ENCODE results near the gene ZNF664.

ZNF664 gene

DNA sequence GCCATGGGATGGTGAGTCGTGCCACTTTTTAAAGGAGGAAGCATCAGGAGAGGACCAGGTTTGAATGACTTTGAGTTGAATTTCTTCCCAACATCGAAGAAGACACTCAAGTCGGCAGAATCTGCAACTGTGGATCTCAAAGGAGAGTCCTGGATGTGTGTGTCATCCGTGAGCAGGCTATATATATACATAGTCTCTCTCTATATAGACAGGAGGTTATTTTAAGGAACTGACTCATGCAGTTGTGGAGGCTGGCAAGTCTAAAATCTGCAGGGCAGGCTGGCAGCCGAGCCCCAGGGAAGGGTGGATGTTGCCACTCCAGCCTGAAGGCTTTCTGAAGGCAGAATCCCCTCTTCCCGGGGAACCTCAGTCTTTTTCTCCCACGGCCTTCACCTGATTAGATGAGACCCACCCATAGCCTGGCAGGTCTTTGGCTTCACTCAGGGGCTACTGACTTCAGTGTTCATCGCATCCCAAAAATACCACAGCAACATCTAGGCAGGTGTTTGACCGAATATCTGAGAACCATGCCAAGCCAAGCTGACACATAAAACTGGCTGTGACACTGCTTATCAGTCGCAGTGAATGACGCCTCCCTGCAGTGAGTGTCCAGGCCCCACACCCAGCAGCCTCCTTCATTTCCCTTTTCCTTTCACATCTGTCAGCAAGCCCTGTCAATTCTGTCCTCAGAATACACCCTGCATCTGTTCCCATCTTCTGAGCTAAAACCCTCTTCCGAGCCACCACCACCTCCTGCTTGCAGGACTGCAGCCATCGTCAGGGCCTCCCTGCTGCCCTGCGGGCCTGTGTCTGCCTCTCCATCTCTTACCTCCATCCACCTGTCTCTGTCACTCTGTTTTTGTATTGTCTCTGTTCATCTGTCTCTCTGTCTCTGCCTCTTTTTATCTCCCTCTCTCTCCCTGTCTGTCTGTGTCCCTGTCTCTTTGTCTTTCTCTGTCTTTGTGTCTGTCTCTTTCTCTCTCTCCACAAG lies 54.0 kb downstream of the ZNF664 start:
- no peak for TF ChIP-seq CTCF (IDR thresholded peaks at IDR 0.05; ENCODE audit: insufficient read depth, low read length, poor library complexity, severe bottlenecking)
- no peak for DNase-seq (ENCODE audit: extremely low read depth, insufficient read length)
- Histone ChIP-seq H3K4me3 (replicated peaks; ENCODE audit: low read depth, low read length) (no peak overlapping the region), H3K36me3 (ENCODE audit: control insufficient read depth, insufficient read depth, low read length) (no peaks in the 10 kb centered on the region), H3K27me3 (replicated peaks; ENCODE audit: control insufficient read depth, insufficient read depth, low read length) (no peaks in the 10 kb centered on the region)

GRCh38 chr12:124027753-124028554 lies 54.9 kb downstream of the ZNF664 start:
- no peaks in the 10 kb centered on the region for H3K36me3 ChIP-seq (ENCODE audit: control insufficient read depth, insufficient read depth, low read length)
- no peak for TF ChIP-seq CTCF (IDR thresholded peaks at IDR 0.05; ENCODE audit: insufficient read depth, low read length, poor library complexity, severe bottlenecking)

DNA sequence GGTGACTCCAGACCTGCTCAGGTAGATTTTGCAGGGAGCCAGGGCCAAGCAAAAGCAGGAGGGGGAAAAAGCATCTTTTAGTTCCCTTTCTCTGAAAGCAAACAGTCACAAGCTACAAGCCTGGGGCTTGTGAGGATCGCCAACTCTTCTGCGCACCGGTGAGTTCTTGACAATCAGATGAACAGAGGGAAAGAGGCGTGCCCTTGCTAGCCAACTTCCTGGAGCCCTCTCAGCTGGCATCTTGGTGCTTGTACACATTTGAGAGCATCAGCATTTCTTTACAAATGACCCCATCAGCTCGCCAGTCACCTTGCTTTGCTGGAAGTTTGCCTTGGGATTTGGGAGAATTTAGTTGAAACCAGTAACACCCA lies 55.5 kb downstream of the ZNF664 start:
- Histone ChIP-seq H3K4me3 (replicated peaks; ENCODE audit: low read depth, low read length) (no peak overlapping the region), H3K27me3 (replicated peaks; ENCODE audit: control insufficient read depth, insufficient read depth, low read length) (no peaks in the 10 kb centered on the region), H3K36me3 (ENCODE audit: control insufficient read depth, insufficient read depth, low read length) (no peaks in the 10 kb centered on the region)
- DNase-seq (ENCODE audit: extremely low read depth, insufficient read length): no peak
- TF ChIP-seq CTCF (IDR thresholded peaks at IDR 0.05; ENCODE audit: insufficient read depth, low read length, poor library complexity, severe bottlenecking): no peak

More at GRCh38 chr12:124027753-124028554, 54.9 kb downstream of the ZNF664 start:
- no peak for DNase-seq (ENCODE audit: extremely low read depth, insufficient read length)
- Histone ChIP-seq H3K4me3 (replicated peaks; ENCODE audit: low read depth, low read length) (no peak overlapping the region), H3K27me3 (replicated peaks; ENCODE audit: control insufficient read depth, insufficient read depth, low read length) (no peaks in the 10 kb centered on the region)

GRCh38 chr12:124030008-124030407 lies 57.0 kb downstream of the ZNF664 start:
- Histone ChIP-seq H3K36me3 (ENCODE audit: control insufficient read depth, insufficient read depth, low read length) (no peaks in the 10 kb centered on the region), H3K27me3 (replicated peaks; ENCODE audit: control insufficient read depth, insufficient read depth, low read length) (no peaks in the 10 kb centered on the region), H3K4me3 (replicated peaks; ENCODE audit: low read depth, low read length) (no peak overlapping the region)
- no peak for DNase-seq (ENCODE audit: extremely low read depth, insufficient read length)
- no peak for TF ChIP-seq CTCF (IDR thresholded peaks at IDR 0.05; ENCODE audit: insufficient read depth, low read length, poor library complexity, severe bottlenecking)

GRCh38 chr12:124030510-124030909 lies 57.5 kb downstream of the ZNF664 start:
- no peak for DNase-seq (ENCODE audit: extremely low read depth, insufficient read length)
- Histone ChIP-seq H3K27me3 (replicated peaks; ENCODE audit: control insufficient read depth, insufficient read depth, low read length) (no peaks in the 10 kb centered on the region), H3K36me3 (ENCODE audit: control insufficient read depth, insufficient read depth, low read length) (no peaks in the 10 kb centered on the region), H3K4me3 (replicated peaks; ENCODE audit: low read depth, low read length) (no peak overlapping the region)
- no peak for TF ChIP-seq CTCF (IDR thresholded peaks at IDR 0.05; ENCODE audit: insufficient read depth, low read length, poor library complexity, severe bottlenecking)

Measured in GM06990 (cell line).